ENCODE measurements around the gene SOX18. TPM values are rescaled to one million over a fixed set of nuclear protein-coding genes. Genes with fewer than 3 reads are reported as not detected.
A peak's percentile ranks its signal among the peaks of the same experiment; 100 is the strongest.

SOX18 gene
- total and polyA plus RNA-seq, 2 of the 8 experiments (the other 6 are each of a cell fraction or from before 2014, with no cell fraction given): 0.09 TPM; not detected in 1

GRCh38 chr20:64037199-64037497 lies 12.3 kb downstream of the SOX18 start:
- no peak for DNase-seq (ENCODE audit: low read depth in 1 of 2, low spot score in 2 of 2)
- Histone ChIP-seq H2BK20ac (ENCODE audit: low read length) (no peak overlapping the region), H3K27me3 (replicated peaks in 1 of 4; ENCODE audit: control insufficient read depth in 3 of 4, extremely low read depth in 1 of 4, insufficient read depth in 3 of 4, low read length in 3 of 4) (peaks cover 16 to 47% (median 39%) of the 10 kb centered on the region in 4 experiments)
- TF ChIP-seq MAX (IDR thresholded peaks at IDR 0.05) (no peak), KDM4A (IDR thresholded peaks at IDR 0.05; ENCODE audit: low read depth, low read length, severe bottlenecking) (no peak), ZNF274 (IDR thresholded peaks at IDR 0.05; ENCODE audit: borderline replicate concordance, extremely low read depth, low read length) (no peak), ATF2 (IDR thresholded peaks at IDR 0.05; ENCODE audit: low read length) (no peak), NANOG (IDR thresholded peaks at IDR 0.05; ENCODE audit: insufficient read depth, low read depth, low read length, poor library complexity, severe bottlenecking) (no peak), SP4 (IDR thresholded peaks at IDR 0.05; ENCODE audit: low read length) (no peak), CHD2 (IDR thresholded peaks at IDR 0.05; ENCODE audit: low read length) (no peak), SIN3A (conservative IDR thresholded peaks at IDR 0.05 in 1 of 2, IDR thresholded peaks at IDR 0.05 in 1 of 2; ENCODE audit: low read depth in 1 of 2, low read length in 2 of 2) (no peak), BRCA1 (IDR thresholded peaks at IDR 0.05; ENCODE audit: low read depth, low read length) (no peak), RNF2 (IDR thresholded peaks at IDR 0.05; ENCODE audit: borderline replicate concordance, low read depth, low read length, missing control alignments, poor library complexity, severe bottlenecking) (no peak)

More at GRCh38 chr20:64037199-64037497, 12.3 kb downstream of the SOX18 start:
- H3K27ac ChIP-seq (ENCODE audit: low read depth, low read length): no peak overlapping the region
- H3K36me3 ChIP-seq (ENCODE audit: control insufficient read depth in 2 of 4, insufficient read depth in 4 of 4, low read length in 3 of 4): peaks cover 1 to 6% (median 4%) of the 10 kb centered on the region in 4 experiments; a peak in 5 of 8 replicates
- no peaks in the 10 kb centered on the region for H3K9me3 ChIP-seq (ENCODE audit: insufficient read depth in 2 of 2, low read depth in 1 of 2, low read length in 1 of 2)
- peak overlapping the region in 1 of 4 experiments; percentile 73; a peak in 1 of 8 replicates for H3K4me3 ChIP-seq (ENCODE audit: extremely low read depth in 1 of 4, insufficient read depth in 2 of 4, low read depth in 3 of 4, low read length in 4 of 4)
- H2BK12ac ChIP-seq (ENCODE audit: low read depth, low read length): peak overlapping the region; percentile 50; the same call in 1 of the 2 replicates
- H3K4me2 ChIP-seq (ENCODE audit: insufficient read depth in 1 of 2, low read depth in 2 of 2, low read length in 2 of 2): peak overlapping the region in 1 of 2 experiments; percentile 8; a peak in 2 of 4 replicates
- no peak overlapping the region for H2BK15ac ChIP-seq (ENCODE audit: low read length)
- H4K20me1 ChIP-seq (replicated peaks in 1 of 2; ENCODE audit: control insufficient read depth in 1 of 2, insufficient read depth in 2 of 2, low read length in 2 of 2): peaks cover 0 to 3% of the 10 kb centered on the region in 2 experiments
- H2BK5ac ChIP-seq (ENCODE audit: low read depth, low read length): no peak overlapping the region
- H4K5ac ChIP-seq (ENCODE audit: insufficient read length, low read depth, low read length): no peak overlapping the region
- no peak overlapping the region for H3K23ac ChIP-seq (ENCODE audit: insufficient read length)
- no peaks in the 10 kb centered on the region for H3K79me2 ChIP-seq (ENCODE audit: control insufficient read depth in 1 of 2, insufficient read depth in 2 of 2, low read length in 2 of 2)
- FAIRE-seq: no peak
- H3K4ac ChIP-seq (replicated peaks; ENCODE audit: insufficient read length, low read depth, low read length): no peak overlapping the region
- H3K79me1 ChIP-seq (ENCODE audit: low read depth, low read length): no peaks in the 10 kb centered on the region; the same call in 1 of the 2 replicates
- H2AK5ac ChIP-seq (ENCODE audit: low read depth, low read length): no peak overlapping the region
- H3K4me1 ChIP-seq (replicated peaks in 1 of 4; ENCODE audit: control insufficient read depth in 3 of 4, insufficient read depth in 4 of 4, low read length in 3 of 4): peaks cover 0 to 23% (median 16%) of the 10 kb centered on the region in 4 experiments; a peak in 6 of 7 replicates
- no peak overlapping the region for H3K9ac ChIP-seq (replicated peaks in 1 of 4; ENCODE audit: extremely low read depth in 1 of 4, low read depth in 3 of 4, low read length in 3 of 4)
- H4K91ac ChIP-seq (replicated peaks; ENCODE audit: insufficient read length, low read length): no peak overlapping the region
- no peak overlapping the region for H2BK120ac ChIP-seq (replicated peaks; ENCODE audit: low read depth, low read length)
- H3K23me2 ChIP-seq (ENCODE audit: low read depth, low read length): peaks cover 3% of the 10 kb centered on the region; the same call in 1 of the 2 replicates
- H4K8ac ChIP-seq (ENCODE audit: extremely low read depth, insufficient read depth, low read length): no peak overlapping the region
- ChIA-PET POLR2A (ENCODE audit: partially characterized antibody) (interaction anchor here (1.3 to 1.9 kb wide), 4 partner anchors 16 to 37 kb away, joined by 3 to 8 read pairs (median 4); no protein-coding TSS in a partner anchor), CTCF (ENCODE audit: partially characterized antibody) (interaction anchor here (1.0 to 7.3 kb wide), 12 partner anchors 10 to 106 kb away, joined by 3 to 73 read pairs (median 6); partner anchors contain the start of genes LKAAEAR1, PRPF6, SOX18 and TCEA2)
- no peak overlapping the region for H3K18ac ChIP-seq (ENCODE audit: extremely low read depth, low read length)
- no peak overlapping the region for H3K14ac ChIP-seq (ENCODE audit: insufficient read length)
- WGBS, 2 experiments (ENCODE audit: extremely low coverage in 1 of 2, insufficient coverage in 1 of 2, insufficient read length in 1 of 2, insufficient replicate concordance in 2 of 2, low coverage in 1 of 2, low lambda C conversion rate in 2 of 2, missing lambda C conversion rate in 1 of 2): 85% methylated on average over 2 of the region's 3 CpGs; no CpG with 5 or more reads in 1 of the 2 experiments
- H3K56ac ChIP-seq (replicated peaks; ENCODE audit: insufficient read length, low read depth, low read length): no peak overlapping the region
- no peak overlapping the region for H2AFZ ChIP-seq (ENCODE audit: low read length)

All from H1 (cell line).